Measurements from ENCODE around the gene OTOR.

The OTOR gene

GRCh38 chr20:16710781-16711180 lies 37.4 kb upstream of the OTOR start:
- no peak overlapping the region for H3K4me3 ChIP-seq (replicated peaks in 1 of 2; ENCODE audit: low read depth in 2 of 2, low read length in 2 of 2)
- TF ChIP-seq, protein P1, sequence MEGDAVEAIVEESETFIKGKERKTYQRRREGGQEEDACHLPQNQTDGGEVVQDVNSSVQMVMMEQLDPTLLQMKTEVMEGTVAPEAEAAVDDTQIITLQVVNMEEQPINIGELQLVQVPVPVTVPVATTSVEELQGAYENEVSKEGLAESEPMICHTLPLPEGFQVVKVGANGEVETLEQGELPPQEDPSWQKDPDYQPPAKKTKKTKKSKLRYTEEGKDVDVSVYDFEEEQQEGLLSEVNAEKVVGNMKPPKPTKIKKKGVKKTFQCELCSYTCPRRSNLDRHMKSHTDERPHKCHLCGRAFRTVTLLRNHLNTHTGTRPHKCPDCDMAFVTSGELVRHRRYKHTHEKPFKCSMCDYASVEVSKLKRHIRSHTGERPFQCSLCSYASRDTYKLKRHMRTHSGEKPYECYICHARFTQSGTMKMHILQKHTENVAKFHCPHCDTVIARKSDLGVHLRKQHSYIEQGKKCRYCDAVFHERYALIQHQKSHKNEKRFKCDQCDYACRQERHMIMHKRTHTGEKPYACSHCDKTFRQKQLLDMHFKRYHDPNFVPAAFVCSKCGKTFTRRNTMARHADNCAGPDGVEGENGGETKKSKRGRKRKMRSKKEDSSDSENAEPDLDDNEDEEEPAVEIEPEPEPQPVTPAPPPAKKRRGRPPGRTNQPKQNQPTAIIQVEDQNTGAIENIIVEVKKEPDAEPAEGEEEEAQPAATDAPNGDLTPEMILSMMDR (IDR thresholded peaks at IDR 0.05; ENCODE audit: low read depth, low read length), result no peak
- no peak for DNase-seq (ENCODE audit: low read depth in 2 of 2)

GRCh38 chr20:16711661-16712258 lies 36.4 kb upstream of the OTOR start:
- no peak overlapping the region for H3K4me3 ChIP-seq (replicated peaks in 1 of 2; ENCODE audit: low read depth in 2 of 2, low read length in 2 of 2)
- no peak for DNase-seq (ENCODE audit: low read depth in 2 of 2)
- TF ChIP-seq, protein P1 (IDR thresholded peaks at IDR 0.05; ENCODE audit: low read depth, low read length), result no peak

DNA sequence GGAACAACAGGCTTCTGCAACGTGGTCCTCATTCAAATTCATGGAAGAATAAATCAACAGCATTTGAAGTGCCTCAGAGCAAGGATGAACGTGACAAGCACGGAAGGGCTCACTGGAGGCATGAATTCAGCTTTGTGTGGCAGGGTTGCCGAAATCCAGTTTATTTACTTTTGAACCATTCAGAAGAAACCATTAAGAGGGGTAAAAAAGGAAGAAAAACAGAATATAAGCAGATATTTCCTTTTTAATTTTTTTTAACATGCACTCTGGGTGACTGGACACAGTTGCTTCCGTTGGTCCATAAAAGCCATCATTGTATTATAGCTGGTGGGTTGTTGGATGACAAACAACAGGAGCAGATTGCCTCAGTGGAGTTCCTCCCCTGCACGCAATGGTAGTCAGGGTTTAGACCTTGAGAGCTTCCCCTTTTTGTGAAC lies 35.6 kb upstream of the OTOR start:
- TF ChIP-seq, protein P1 (IDR thresholded peaks at IDR 0.05; ENCODE audit: low read depth, low read length), result no peak
- DNase-seq (ENCODE audit: low read depth in 2 of 2), result no peak
- no peak overlapping the region for H3K4me3 ChIP-seq (replicated peaks in 1 of 2; ENCODE audit: low read depth in 2 of 2, low read length in 2 of 2)

DNA sequence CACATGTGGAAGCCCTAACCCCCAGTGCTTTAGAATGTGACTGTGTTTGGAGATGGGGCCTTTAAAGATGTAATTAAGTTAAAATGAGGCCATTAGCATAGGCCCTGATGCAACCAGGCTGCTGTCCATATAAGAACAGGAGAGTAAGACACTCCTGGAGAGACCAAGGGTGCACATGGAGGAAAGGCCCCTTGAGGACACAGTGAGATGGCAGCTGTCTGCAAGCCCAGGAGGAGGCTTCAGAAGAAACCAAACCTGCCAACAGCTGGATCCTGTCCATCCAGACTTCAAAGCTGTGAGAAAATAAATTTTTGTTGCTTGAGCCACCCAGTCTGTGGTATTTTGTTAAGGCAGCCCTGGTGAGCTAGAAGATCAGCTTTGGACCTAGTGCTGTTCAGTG lies 35.1 kb upstream of the OTOR start:
- DNase-seq (ENCODE audit: low read depth in 2 of 2), result no peak
- no peak overlapping the region for H3K4me3 ChIP-seq (replicated peaks in 1 of 2; ENCODE audit: low read depth in 2 of 2, low read length in 2 of 2)
- TF ChIP-seq, protein P1 (IDR thresholded peaks at IDR 0.05; ENCODE audit: low read depth, low read length), result no peak

- no peak for DNase-seq (ENCODE audit: low read depth in 2 of 2)
- no peak overlapping the region for H3K4me3 ChIP-seq (replicated peaks in 1 of 2; ENCODE audit: low read depth in 2 of 2, low read length in 2 of 2)
- TF ChIP-seq, protein P1 (IDR thresholded peaks at IDR 0.05; ENCODE audit: low read depth, low read length), result no peak
Measured at GRCh38 chr20:16714242-16714641, 33.9 kb upstream of the OTOR start.

DNA sequence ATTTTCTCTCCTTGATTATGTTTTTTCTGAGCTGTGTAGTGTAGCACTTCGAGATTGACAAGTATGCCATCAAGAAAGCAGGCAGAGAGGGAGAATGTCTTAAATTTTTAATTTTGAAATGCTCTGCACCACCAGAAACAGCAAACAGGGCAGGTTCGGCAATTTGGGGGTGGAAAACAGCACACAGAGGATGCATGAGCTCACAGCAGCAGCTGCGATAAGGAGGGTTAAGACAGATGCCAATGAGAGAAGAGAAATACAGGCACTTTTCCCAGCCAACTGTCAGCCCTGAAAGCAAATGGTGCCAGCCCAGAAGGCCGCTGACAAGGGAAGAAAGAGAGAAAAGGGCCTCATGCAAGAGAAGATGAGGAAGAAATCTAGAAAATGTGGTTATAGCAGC lies 33.4 kb upstream of the OTOR start:
- H3K4me3 ChIP-seq (replicated peaks in 1 of 2; ENCODE audit: low read depth in 2 of 2, low read length in 2 of 2), result no peak overlapping the region
- TF ChIP-seq, protein P1 (IDR thresholded peaks at IDR 0.05; ENCODE audit: low read depth, low read length), result no peak
- no peak for DNase-seq (ENCODE audit: low read depth in 2 of 2)

GRCh38 chr20:16719421-16719820 lies 28.7 kb upstream of the OTOR start:
- no peak overlapping the region for H3K4me3 ChIP-seq (replicated peaks in 1 of 2; ENCODE audit: low read depth in 2 of 2, low read length in 2 of 2)
- no peak for DNase-seq (ENCODE audit: low read depth in 2 of 2)
- TF ChIP-seq, protein P1 (IDR thresholded peaks at IDR 0.05; ENCODE audit: low read depth, low read length), result no peak

All from cardiac fibroblast (primary cell).